ENCODE measurements around the gene UBAP2. TPM values are rescaled to one million over a fixed set of nuclear protein-coding genes. Genes with fewer than 3 reads are reported as not detected.

The UBAP2 gene
- total and polyA plus RNA-seq, 9 donors = 12.7 to 46.7 (median 33.4) TPM

DNA sequence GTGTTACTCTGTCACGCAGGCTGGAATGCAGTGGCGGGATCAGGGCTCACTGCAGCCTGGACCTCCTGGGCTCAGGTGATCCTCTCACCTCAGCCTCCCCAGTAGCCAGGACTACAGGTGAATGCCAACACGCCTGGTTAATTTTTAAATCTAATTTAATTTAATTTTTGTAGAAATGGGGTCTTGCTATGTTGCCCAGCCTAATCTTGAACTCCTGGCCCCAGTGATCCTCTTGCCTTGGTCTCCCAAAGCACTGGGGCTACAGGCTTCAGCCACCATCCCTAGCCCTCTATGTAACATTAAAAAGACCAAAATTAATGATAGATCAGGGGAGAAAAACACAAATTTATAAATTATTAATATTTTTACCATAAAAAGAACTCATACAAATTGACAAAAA is 11.3 kb upstream of the UBAP2 start:
- H3K9me3 ChIP-seq = no peaks in the 10 kb centered on the region
- intact Hi-C loops (cut with DNase I) = no loop called here
- DNase-seq = no peak
- H3K27me3 ChIP-seq = no peaks in the 10 kb centered on the region
- no peak for TF ChIP-seq EP300 (IDR thresholded peaks at IDR 0.05)
- TF ChIP-seq POLR2A (IDR thresholded peaks at IDR 0.05) = no peak
- TF ChIP-seq CTCF (IDR thresholded peaks at IDR 0.05) = no peak
- no peak overlapping the region for H3K27ac ChIP-seq
- WGBS, 3 donors = 85 to 95% (median 86%) methylated on average over 3 of the region's 3 CpGs
- no peak overlapping the region for H3K4me3 ChIP-seq
- H3K4me1 ChIP-seq (ENCODE audit: insufficient read depth) = no peaks in the 10 kb centered on the region
- H3K36me3 ChIP-seq = no peaks in the 10 kb centered on the region

- WGBS, 3 donors = 8 to 10% (median 8%) methylated on average over 3 of the region's 3 CpGs
- no peak overlapping the region for H3K27ac ChIP-seq
- H3K36me3 ChIP-seq = no peaks in the 10 kb centered on the region
- no peak for DNase-seq
- no peak overlapping the region for H3K4me3 ChIP-seq
- TF ChIP-seq POLR2A (IDR thresholded peaks at IDR 0.05) = no peak
- no peak for TF ChIP-seq EP300 (IDR thresholded peaks at IDR 0.05)
- TF ChIP-seq CTCF (IDR thresholded peaks at IDR 0.05) = no peak
- no peaks in the 10 kb centered on the region for H3K9me3 ChIP-seq
- H3K4me1 ChIP-seq (ENCODE audit: insufficient read depth) = no peaks in the 10 kb centered on the region
- H3K27me3 ChIP-seq = no peaks in the 10 kb centered on the region
- intact Hi-C loops (cut with DNase I) = no loop called here
Observed at GRCh38 chr9:34059281-34059680, 10.6 kb upstream of the UBAP2 start.

- intact Hi-C loops (cut with DNase I) = loop anchor here in 1 of 4 donors (5.0 kb wide), 2 partner anchors 233 to 277 kb away; partner anchors contain the start of genes KIF24, NUDT2 and UBE2R2
Observed at GRCh38 chr9:34049630-34050384, 1.1 kb upstream of the UBAP2 start.

More at GRCh38 chr9:34049630-34050384, 1.1 kb upstream of the UBAP2 start:
- no peak for DNase-seq
- Histone ChIP-seq H3K9me3 (no peaks in the 10 kb centered on the region), H3K27ac (peak overlapping the region in 1 of 2 donors; percentile 97), H3K4me1 (ENCODE audit: insufficient read depth) (peaks cover 6% of the 10 kb centered on the region), H3K36me3 (no peaks in the 10 kb centered on the region), H3K27me3 (no peaks in the 10 kb centered on the region), H3K4me3 (peak overlapping the region; percentile 86)
- 4 to 14% (median 5%) methylated on average over 18 of the region's 18 CpGs for WGBS, 3 donors
- TF ChIP-seq POLR2A (IDR thresholded peaks at IDR 0.05) (no peak), CTCF (IDR thresholded peaks at IDR 0.05) (no peak), EP300 (IDR thresholded peaks at IDR 0.05) (no peak)

Data from ovary (tissue), 9 donors.